Ramos (cell line): Measurements from ENCODE around the gene ZMYND8.
"Not testable (repeated sequence)": the region's sequence is repeated elsewhere in the genome, so short reads cannot be mapped to it uniquely, and the experiment has no call there.

Source experiments
- in situ Hi-C: fragments of 300-500 bp; cut with MboI; formaldehyde crosslinking; loops from one replicate; pipeline ENCODE4 v1.14.3; 2022; ENCODE audit warnings: low sequenced_read_pairs; ENCODE audit not compliant: unreplicated experiment

ZMYND8 gene

GRCh38 chr20:47258745-47259695 lies 97.5 kb downstream of the ZMYND8 start:
- in situ Hi-C loops, result no loop called here

- in situ Hi-C loops, result no loop called here
These were observed 98.7 kb downstream of the ZMYND8 start for GRCh38 chr20:47257771-47258170.

- in situ Hi-C loops, result no loop called here
These were observed 99.2 kb downstream of the ZMYND8 start for GRCh38 chr20:47257256-47257655.

GRCh38 chr20:47256668-47257236 lies 99.7 kb downstream of the ZMYND8 start:
- in situ Hi-C loops, result no loop called here

GRCh38 chr20:47253872-47254271 lies 102.6 kb downstream of the ZMYND8 start:
- in situ Hi-C loops, result no loop called here

GRCh38 chr20:47252879-47253307 lies 103.6 kb downstream of the ZMYND8 start:
- in situ Hi-C loops, result no loop called here

- in situ Hi-C loops, result no loop called here
These were observed 105.1 kb downstream of the ZMYND8 start for GRCh38 chr20:47251154-47252020.

GRCh38 chr20:47250360-47250759 lies 106.1 kb downstream of the ZMYND8 start:
- in situ Hi-C loops, result no loop called here

GRCh38 chr20:47249913-47250312 lies 106.6 kb downstream of the ZMYND8 start:
- in situ Hi-C loops, result no loop called here

GRCh38 chr20:47248448-47248966 lies 108.0 kb downstream of the ZMYND8 start:
- in situ Hi-C loops, result no loop called here

- in situ Hi-C loops, result no loop called here
These were observed 108.5 kb downstream of the ZMYND8 start for GRCh38 chr20:47247972-47248371.

GRCh38 chr20:47246061-47246777 lies 110.3 kb downstream of the ZMYND8 start:
- in situ Hi-C loops, result no loop called here

GRCh38 chr20:47245166-47245565 lies 111.3 kb downstream of the ZMYND8 start:
- in situ Hi-C loops, result not testable (repeated sequence)

- in situ Hi-C loops, result no loop called here
These were observed 112.0 kb downstream of the ZMYND8 start for GRCh38 chr20:47244451-47244850.

GRCh38 chr20:47243532-47244305 lies 112.8 kb downstream of the ZMYND8 start:
- in situ Hi-C loops, result no loop called here

GRCh38 chr20:47243003-47243402 lies 113.5 kb downstream of the ZMYND8 start:
- in situ Hi-C loops, result no loop called here

- in situ Hi-C loops, result no loop called here
These were observed 115.1 kb downstream of the ZMYND8 start for GRCh38 chr20:47241345-47241781.

GRCh38 chr20:47240096-47240495 lies 116.4 kb downstream of the ZMYND8 start:
- in situ Hi-C loops, result not testable (repeated sequence)

- in situ Hi-C loops, result no loop called here
These were observed 116.8 kb downstream of the ZMYND8 start for GRCh38 chr20:47239719-47240067.
